NCI-H2107 (cell line): ENCODE results near the gene RAPGEF6.
"Not testable (repeated sequence)": the region's sequence is repeated elsewhere in the genome, so short reads cannot be mapped to it uniquely, and the experiment has no call there.

Experiments
- DNase-seq: peaks from one replicate; lab custom pipeline; 2025; lab: John Stamatoyannopoulos, UW

RAPGEF6 gene

DNA sequence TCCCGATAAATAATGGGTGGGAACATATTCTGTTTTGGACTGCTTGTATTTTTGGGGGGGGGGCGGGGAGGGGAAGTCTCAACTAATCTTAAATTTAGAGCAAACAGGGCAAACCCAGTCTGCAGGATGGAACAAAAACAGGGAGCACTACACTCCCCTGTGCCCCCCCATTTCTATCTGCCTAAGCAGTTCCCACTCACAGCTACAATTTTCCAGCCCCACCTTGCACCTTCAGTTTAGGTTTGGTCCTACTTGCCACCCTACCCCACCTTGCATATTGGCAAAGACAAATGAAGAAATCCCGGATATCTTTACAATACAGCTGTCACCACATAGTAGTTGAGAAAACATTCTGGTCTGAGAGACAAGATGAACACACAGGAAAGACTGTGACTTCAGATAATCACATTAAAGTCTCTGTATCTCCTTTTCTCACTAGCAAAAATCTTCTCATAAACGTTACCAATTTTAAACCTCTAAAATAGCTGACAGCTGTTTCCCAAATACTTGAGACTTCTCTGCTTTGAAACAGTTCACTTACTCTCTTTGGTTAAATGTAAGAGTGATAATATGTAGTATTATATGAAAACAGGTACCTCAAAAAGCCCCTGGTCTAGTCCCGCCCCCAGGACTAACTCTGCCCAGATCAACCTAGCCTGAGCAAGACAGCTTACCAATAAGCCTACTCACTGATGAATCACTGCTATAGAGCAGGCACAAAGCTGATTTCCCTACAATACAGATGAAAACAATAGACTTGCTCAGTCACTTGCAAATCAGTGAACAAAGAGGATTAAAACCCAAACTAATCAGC is 5.2 kb upstream of the RAPGEF6 start:
- no peak for DNase-seq

- no peak for DNase-seq
Measured at GRCh38 chr5:131639148-131639547, 4.1 kb upstream of the RAPGEF6 start.

DNA sequence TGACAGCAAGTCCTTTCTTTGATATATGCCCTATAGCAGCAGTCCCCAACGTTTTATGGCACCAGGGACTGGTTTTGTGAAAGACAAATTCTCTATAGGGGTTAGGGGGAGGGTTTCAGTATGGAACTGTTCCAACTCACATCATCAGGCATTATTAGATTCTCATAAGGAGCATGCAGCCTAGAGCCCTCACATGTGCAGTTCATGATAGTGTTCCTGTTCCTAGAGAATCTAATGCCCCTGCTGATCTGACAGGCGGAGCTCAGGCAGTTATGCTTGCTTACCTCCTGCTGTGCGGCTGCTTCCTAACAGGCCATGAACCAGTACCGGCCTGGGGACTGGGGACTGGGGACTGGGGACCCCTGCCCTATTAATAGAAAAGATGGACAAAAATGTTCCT is 2.7 kb upstream of the RAPGEF6 start:
- DNase-seq: no peak

- no peak for DNase-seq
Measured at GRCh38 chr5:131635684-131636572, 899 bp upstream of the RAPGEF6 start.

GRCh38 chr5:131634666-131634995 is 398 bp downstream of the RAPGEF6 start:
- DNase-seq: no peak

DNA sequence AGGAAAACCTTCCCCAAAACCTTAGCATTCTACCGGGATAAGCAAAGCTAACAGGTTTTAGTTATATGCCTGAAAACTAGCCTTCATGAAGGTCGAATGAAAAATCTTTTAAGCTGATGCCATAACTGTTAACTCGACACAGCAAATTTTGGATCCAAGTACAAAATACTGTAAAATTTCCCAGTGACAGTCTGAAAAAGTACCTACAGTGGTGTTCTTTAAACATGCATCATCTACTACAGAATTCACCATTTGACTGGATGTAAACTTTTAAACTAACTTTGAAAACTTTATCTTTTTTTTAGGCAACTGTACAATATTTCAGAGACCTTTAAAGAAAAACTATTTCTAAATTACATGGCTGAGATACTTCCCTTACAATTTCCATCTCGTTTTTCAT is 791 bp downstream of the RAPGEF6 start:
- DNase-seq: no peak

GRCh38 chr5:131633830-131634229 is 1.2 kb downstream of the RAPGEF6 start:
- DNase-seq: no peak

DNA sequence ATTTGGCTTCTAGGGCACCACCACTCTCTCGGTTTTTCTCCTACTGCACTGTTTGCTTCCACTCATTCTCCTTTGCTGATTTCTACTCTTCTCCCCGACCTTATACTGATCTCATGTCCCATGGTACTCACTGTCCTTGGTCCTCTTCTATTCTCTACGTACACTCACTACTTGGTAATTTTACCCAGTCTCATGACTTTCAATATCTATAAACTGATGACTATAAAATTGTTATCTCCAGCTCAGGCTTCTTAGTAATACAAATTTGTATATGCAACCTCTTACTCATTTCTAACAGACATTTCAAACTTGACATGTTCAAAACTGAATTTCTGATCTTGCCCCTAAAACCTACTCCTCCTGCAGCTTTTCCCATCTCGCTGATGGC is 4.1 kb downstream of the RAPGEF6 start:
- no peak for DNase-seq

DNA sequence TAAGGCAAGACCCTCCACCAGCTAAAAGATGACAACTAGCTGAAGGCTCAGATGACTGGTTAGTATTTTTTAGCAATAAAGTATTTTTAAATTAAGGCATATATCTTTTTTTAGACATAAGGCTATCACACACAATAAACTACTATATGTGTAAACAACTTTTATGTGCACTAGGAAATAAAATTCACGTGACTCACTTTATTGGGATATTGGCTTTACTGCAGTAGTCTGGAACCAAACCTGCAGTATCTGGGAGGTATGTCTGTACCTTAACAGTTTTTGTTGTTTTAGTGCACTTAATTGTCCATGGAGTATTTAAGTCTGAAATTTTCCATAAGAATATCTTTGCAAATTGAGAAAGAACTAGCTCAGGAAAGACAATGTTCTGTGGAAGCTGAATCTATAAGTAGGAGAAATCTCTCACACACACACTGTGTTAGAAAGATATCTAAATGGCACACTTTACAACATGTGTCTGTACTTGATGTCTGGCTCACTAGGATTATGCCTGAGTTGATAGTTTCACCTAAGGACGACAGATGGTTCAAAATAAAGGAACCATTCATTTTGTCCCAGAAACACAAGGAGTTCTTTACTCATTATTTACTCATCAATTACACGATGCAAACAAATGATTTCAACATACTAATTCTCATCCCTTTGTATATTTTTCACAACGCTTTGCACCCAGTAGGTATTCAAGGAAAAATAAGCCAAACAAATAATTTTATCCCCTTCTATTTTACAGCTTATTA is 4.6 kb downstream of the RAPGEF6 start:
- no peak for DNase-seq

DNA sequence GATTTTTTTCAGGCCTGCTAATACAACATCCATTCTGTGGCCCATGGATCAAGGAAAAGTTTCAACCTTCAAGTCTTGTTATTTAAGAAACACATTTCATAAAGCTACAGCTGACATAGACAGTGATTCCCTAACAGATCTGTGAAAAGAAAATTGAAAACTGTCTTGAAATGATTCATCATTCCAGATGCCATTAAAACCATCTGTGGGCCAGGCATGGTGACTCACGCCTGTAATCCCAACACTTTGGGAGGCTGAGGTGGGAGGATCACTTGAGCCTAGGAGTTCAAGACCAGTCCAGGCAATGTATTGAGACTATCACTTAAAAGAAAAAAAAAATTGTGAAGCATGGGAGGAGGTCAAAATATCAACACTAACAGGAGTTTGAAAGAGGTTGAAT is 6.0 kb downstream of the RAPGEF6 start:
- DNase-seq: no peak

- DNase-seq: no peak
Measured at GRCh38 chr5:131627207-131627865, 7.7 kb downstream of the RAPGEF6 start.

GRCh38 chr5:131622633-131623032 is 12.4 kb downstream of the RAPGEF6 start:
- DNase-seq: no peak

DNA sequence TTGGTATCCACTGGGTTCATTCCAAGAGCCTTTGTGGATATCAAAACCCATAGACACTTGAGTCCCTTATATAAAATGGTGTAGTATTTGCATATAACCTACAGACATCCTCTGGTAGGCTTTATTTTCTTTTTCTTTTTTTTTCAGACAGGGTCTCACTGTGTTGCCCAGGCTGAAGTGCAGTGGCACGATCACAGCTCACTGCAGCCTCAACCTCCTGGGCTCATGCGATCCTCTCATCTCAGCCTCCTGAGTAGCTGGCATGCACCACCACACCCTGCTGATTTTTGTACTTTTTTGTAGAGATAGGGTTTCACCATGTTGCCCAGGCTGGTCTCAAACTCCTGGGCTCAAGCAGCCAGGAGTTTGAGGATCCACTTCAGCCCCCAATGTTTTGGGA is 13.9 kb downstream of the RAPGEF6 start:
- not testable (repeated sequence) for DNase-seq

DNA sequence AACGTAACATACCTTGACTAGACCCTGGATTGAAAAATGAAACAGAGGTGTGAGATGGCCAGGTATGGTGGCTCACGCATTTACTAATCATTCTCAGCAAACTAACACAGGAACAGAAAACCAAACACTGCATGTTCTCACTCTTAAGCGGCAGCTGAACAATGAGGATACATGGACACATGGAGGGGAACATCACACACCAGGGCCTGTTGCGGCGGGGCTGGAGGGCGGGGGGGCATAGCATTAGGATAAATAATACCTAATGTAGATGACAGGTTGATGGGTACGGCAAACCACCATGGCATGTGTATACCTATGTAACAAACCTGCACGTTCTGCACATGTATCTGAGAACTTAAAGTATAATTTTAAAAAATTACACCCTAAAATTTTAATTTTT is 15.9 kb downstream of the RAPGEF6 start:
- DNase-seq: no peak

GRCh38 chr5:131617140-131617822 is 17.7 kb downstream of the RAPGEF6 start:
- no peak for DNase-seq

DNA sequence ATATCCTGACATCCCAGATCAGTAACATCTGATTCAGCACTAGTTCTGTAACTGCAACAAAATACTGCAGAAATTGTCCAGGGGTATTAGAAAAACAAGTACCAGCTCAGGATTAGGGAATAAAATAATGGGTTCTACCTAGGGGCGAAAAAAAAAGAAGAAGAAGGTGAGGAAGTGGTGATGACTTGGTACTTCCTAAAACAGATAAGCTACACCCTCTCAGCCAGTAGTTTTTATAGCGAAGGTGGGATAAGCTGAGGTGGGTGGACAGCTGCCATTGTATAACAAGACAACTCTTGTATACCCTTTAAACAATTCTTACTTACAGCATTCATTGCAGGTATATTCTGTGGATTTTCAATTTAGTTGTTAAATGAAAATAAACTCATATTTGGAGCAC is 19.1 kb downstream of the RAPGEF6 start:
- DNase-seq: no peak

DNA sequence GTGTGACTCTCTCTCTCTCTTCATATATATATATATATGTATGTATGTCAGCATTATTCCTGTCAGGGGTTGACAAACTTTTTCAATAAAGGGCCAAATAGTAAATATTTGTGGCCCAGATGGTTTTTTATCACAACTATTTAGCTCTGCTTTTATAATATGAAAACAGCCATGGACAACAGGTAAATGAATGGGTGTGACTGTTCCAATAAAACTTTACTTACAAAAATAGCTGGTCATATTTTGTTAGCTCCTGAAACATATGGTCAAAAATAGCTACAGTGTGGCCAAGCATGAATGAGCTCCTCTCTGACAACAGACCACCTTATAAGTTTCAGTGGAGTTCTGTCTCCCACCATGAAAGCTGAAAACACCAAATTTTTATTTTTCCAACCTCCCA is 21.6 kb downstream of the RAPGEF6 start:
- DNase-seq: no peak

GRCh38 chr5:131611064-131611381 is 24.0 kb downstream of the RAPGEF6 start:
- DNase-seq: no peak

- DNase-seq: no peak
Measured at GRCh38 chr5:131610198-131611063, 24.6 kb downstream of the RAPGEF6 start.

DNA sequence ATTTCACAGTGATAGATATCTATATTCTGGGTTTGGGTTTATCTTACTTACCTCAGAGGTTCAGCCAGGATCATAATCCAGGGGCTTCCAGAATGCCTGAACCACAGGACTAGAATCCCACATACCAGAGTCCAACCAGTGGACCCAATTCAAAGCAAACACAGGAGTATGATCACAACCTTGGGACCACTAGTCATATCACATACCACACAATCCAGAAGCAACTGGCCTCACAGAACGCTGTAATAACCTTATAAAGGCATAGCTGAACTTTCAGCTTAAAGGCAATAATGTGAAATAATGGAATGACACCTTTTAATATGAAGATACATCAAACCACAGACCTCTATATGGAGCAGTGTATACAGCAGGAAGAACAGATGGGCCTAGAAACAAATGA is 25.3 kb downstream of the RAPGEF6 start:
- DNase-seq: no peak

DNA sequence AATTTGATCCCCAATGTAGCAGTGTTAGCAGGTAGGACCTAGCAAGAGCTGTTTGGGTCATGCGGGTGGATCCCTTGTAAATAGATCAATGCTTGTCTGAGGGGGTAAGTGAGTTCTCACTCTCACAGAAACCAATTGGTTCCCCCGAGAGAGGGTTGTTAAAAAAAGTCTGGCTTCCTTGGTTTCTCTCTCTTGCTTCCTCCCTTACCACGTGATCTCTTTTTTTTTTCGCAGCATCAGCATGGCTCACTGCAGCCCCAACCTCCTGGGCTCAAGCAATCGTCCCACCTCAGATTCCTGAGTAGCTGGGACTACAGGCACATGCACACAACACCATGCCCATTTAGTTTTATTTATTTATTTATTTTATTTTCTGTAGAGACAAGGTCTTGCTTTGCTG is 26.4 kb downstream of the RAPGEF6 start:
- no peak for DNase-seq
